ENCODE data around the gene DLG1.

GRCh38 chr3:196996454-196997265 is 301.8 kb downstream of the DLG1 start:
- TF ChIP-seq POLR2A (IDR thresholded peaks at IDR 0.05; ENCODE audit: low read length) (no peak), GATA1 (IDR thresholded peaks at IDR 0.05; ENCODE audit: low read depth, low read length) (no peak)
